Measurements from ENCODE around the gene LAMA2.

- peak; percentile 85 for TF ChIP-seq CTCF (IDR thresholded peaks at IDR 0.05; ENCODE audit: poor library complexity)
- TF ChIP-seq EZH2 (IDR thresholded peaks at IDR 0.05; ENCODE audit: borderline replicate concordance), result no peak
- TF ChIP-seq EZH2phosphoT487 (IDR thresholded peaks at IDR 0.05; ENCODE audit: low read depth, severe bottlenecking, unreplicated experiment), result no peak
Observed at GRCh38 chr6:129370268-129370916, 487.5 kb downstream of the LAMA2 start.
